HEK293 (cell line): Measurements from ENCODE around the gene FBXO21.

Experiments used
- CTCF ChIA-PET: fragments of 350-600 bp; formaldehyde crosslinking; extraction: SDS; loops from one replicate; lab custom pipeline; 2021; ENCODE audit warnings: antibody characterized with exemption; lab: Yijun Ruan, JAX
- POLR2A ChIA-PET: fragments of 300-600 bp; formaldehyde crosslinking; extraction: SDS; loops from one replicate; lab custom pipeline; 2020; ENCODE audit warnings: antibody characterized with exemption, inconsistent platforms; lab: Yijun Ruan, JAX
- H3K27ac ChIP-seq: fragments of 200-500 bp; sonication (Bioruptor generic); 2 replicates; pipeline ENCODE4 v1.5.1; 2014; ENCODE audit warnings: low read depth, low read length, control low read depth, inconsistent platforms; ENCODE audit errors: extremely low read depth
- H3K36me3 ChIP-seq, 2 experiments: fragments of 200-500 bp in 1 of 2; sonication (Bioruptor generic) in 1 of 2; 1 replicate in 1 of 2; 2 replicates in 1 of 2; pipeline ENCODE4 v1.5.1; 2014 to 2017; ENCODE audit warnings: inconsistent platforms in 2 of 2, low read length in 2 of 2; ENCODE audit not compliant: control insufficient read depth in 2 of 2, insufficient read depth in 1 of 2
- H3K4me1 ChIP-seq: fragments of 200-500 bp; sonication (Bioruptor generic); 2 replicates; pipeline ENCODE4 v1.5.1; 2014; ENCODE audit warnings: mild to moderate bottlenecking, low read length, inconsistent platforms; ENCODE audit not compliant: control insufficient read depth, insufficient read depth
- H3K4me3 ChIP-seq: 2 replicates; pipeline ENCODE4 v1.5.1; 2011; ENCODE audit warnings: low read depth, mild to moderate bottlenecking, control low read depth, low read length, moderate library complexity
- H3K9me3 ChIP-seq: fragments of 200-500 bp; sonication (Bioruptor generic); 2 replicates; pipeline ENCODE4 v1.5.1; 2014; ENCODE audit warnings: low read depth, low read length, inconsistent platforms; ENCODE audit not compliant: control insufficient read depth, insufficient read depth
- GLIS1 ChIP-seq: fragments of 450-650 bp; formaldehyde crosslinking; IDR thresholded peaks from 2 replicates; pipeline ENCODE4 v1.5.1; 2016; ENCODE audit warnings: missing biosample characterization, missing genetic modification characterization
- KLF8 ChIP-seq: fragments of 450-650 bp; formaldehyde crosslinking; IDR thresholded peaks from 2 replicates; pipeline ENCODE4 v1.5.1; 2016; ENCODE audit warnings: missing biosample characterization, missing genetic modification characterization
- TSHZ1 ChIP-seq: fragments of 450-650 bp; formaldehyde crosslinking; IDR thresholded peaks from 2 replicates; pipeline ENCODE4 v1.5.1; 2016; ENCODE audit warnings: missing biosample characterization, missing genetic modification characterization, borderline replicate concordance
- ZBTB17 ChIP-seq: fragments of 450-650 bp; formaldehyde crosslinking; IDR thresholded peaks from 2 replicates; pipeline ENCODE4 v1.5.1; 2016; ENCODE audit warnings: missing biosample characterization, missing genetic modification characterization
- ZBTB26 ChIP-seq: fragments of 450-650 bp; formaldehyde crosslinking; optimal IDR thresholded peaks from 2 replicates; pipeline ENCODE3; 2016; ENCODE audit warnings: missing biosample characterization, mild to moderate bottlenecking, missing genetic modification characterization
- ZBTB44 ChIP-seq: fragments of 450-650 bp; IDR thresholded peaks from 2 replicates; pipeline ENCODE4 v1.5.1; 2018; ENCODE audit warnings: missing biosample characterization, mild to moderate bottlenecking, missing genetic modification characterization
- ZFP37 ChIP-seq: fragments of 450-650 bp; formaldehyde crosslinking; IDR thresholded peaks from 2 replicates; pipeline ENCODE4 v1.5.1; 2016; ENCODE audit warnings: missing biosample characterization, missing genetic modification characterization
- ZNF214 ChIP-seq: fragments of 450-650 bp; formaldehyde crosslinking; IDR thresholded peaks from 2 replicates; pipeline ENCODE4 v1.5.1; 2017; ENCODE audit warnings: missing biosample characterization, mild to moderate bottlenecking, missing genetic modification characterization, borderline replicate concordance
- ZNF266 ChIP-seq: fragments of 450-650 bp; formaldehyde crosslinking; IDR thresholded peaks from 2 replicates; pipeline ENCODE4 v1.5.1; 2016; ENCODE audit warnings: missing biosample characterization, missing genetic modification characterization, low read depth
- ZNF335 ChIP-seq: fragments of 450-650 bp; formaldehyde crosslinking; conservative IDR thresholded peaks from 2 replicates; pipeline ENCODE4 v1.5.1; 2016; ENCODE audit warnings: missing biosample characterization, missing genetic modification characterization
- ZNF341 ChIP-seq: fragments of 450-650 bp; formaldehyde crosslinking; IDR thresholded peaks from 2 replicates; pipeline ENCODE4; 2016; ENCODE audit warnings: low read depth, missing biosample characterization, missing genetic modification characterization
- ZNF362 ChIP-seq: fragments of 450-650 bp; formaldehyde crosslinking; IDR thresholded peaks from 2 replicates; pipeline ENCODE4 v1.5.1; 2016; ENCODE audit warnings: missing biosample characterization, missing genetic modification characterization
- ZNF398 ChIP-seq: fragments of 450-650 bp; formaldehyde crosslinking; IDR thresholded peaks from 2 replicates; pipeline ENCODE4 v1.5.1; 2017; ENCODE audit warnings: missing biosample characterization, missing genetic modification characterization
- ZNF521 ChIP-seq: fragments of 450-650 bp; formaldehyde crosslinking; IDR thresholded peaks from 2 replicates; pipeline ENCODE4 v1.5.1; 2017; ENCODE audit warnings: missing biosample characterization, mild to moderate bottlenecking, missing genetic modification characterization
- ZNF639 ChIP-seq: fragments of 450-650 bp; formaldehyde crosslinking; IDR thresholded peaks from 2 replicates; pipeline ENCODE4 v1.5.1; 2016; ENCODE audit warnings: missing biosample characterization, missing genetic modification characterization
- ZNF670 ChIP-seq: fragments of 450-650 bp; formaldehyde crosslinking; IDR thresholded peaks from 2 replicates; pipeline ENCODE4 v1.5.1; 2016; ENCODE audit warnings: missing biosample characterization, missing genetic modification characterization, low read depth
- ZNF776 ChIP-seq: fragments of 450-650 bp; formaldehyde crosslinking; IDR thresholded peaks from 2 replicates; pipeline ENCODE4 v1.5.0; 2017; ENCODE audit warnings: missing biosample characterization, missing genetic modification characterization, borderline replicate concordance
- ZNF777 ChIP-seq: fragments of 450-650 bp; formaldehyde crosslinking; IDR thresholded peaks from 2 replicates; pipeline ENCODE4 v1.5.1; 2017; ENCODE audit warnings: missing biosample characterization, missing genetic modification characterization, borderline replicate concordance

The FBXO21 gene

GRCh38 chr12:117214797-117215196 lies 24.5 kb upstream of the FBXO21 start:
- H3K4me1 ChIP-seq: no peaks in the 10 kb centered on the region
- ChIA-PET POLR2A (no interaction called here), CTCF (interaction anchor here (0.6 to 4.8 kb wide), 7 partner anchors 13 to 640 kb away, joined by 3 to 37 read pairs (median 5); no protein-coding TSS in a partner anchor)
- no peaks in the 10 kb centered on the region for H3K9me3 ChIP-seq
- H3K4me3 ChIP-seq: no peak overlapping the region
- no peaks in the 10 kb centered on the region for H3K36me3 ChIP-seq
- TF ChIP-seq ZNF266 (tag by site-specific recombination) (no peak), ZNF341 (tag by site-specific recombination) (peak; percentile 47; the same call in 1 of the 2 replicates), ZNF398 (tag by site-specific recombination) (no peak)
- H3K27ac ChIP-seq: no peak overlapping the region

- no peak overlapping the region for H3K4me3 ChIP-seq
- TF ChIP-seq ZNF214 (tag by site-specific recombination): no peak
- TF ChIP-seq ZNF776: no peak
- no peak for TF ChIP-seq ZNF521 (tag by site-specific recombination)
- TF ChIP-seq GLIS1 (tag by site-specific recombination): peak; percentile 98
- TF ChIP-seq, all 188 proteins: peak for 1
- POLR2A ChIA-PET: no interaction called here
- no peaks in the 10 kb centered on the region for H3K4me1 ChIP-seq
- H3K36me3 ChIP-seq: no peaks in the 10 kb centered on the region
- no peak overlapping the region for H3K27ac ChIP-seq
- H3K9me3 ChIP-seq: no peaks in the 10 kb centered on the region
- CTCF ChIA-PET: interaction anchor here (0.6 to 4.8 kb wide), 29 partner anchors 10 to 660 kb away, joined by 3 to 42 read pairs (median 7); no protein-coding TSS in a partner anchor
These were observed 23.1 kb upstream of the FBXO21 start for GRCh38 chr12:117213295-117213808.

GRCh38 chr12:117212563-117213190 lies 22.4 kb upstream of the FBXO21 start:
- POLR2A ChIA-PET: no interaction called here
- no peaks in the 10 kb centered on the region for H3K9me3 ChIP-seq
- TF ChIP-seq ZNF777: no peak
- peak; percentile 73 for TF ChIP-seq ZBTB17 (tag by site-specific recombination)
- no peak for TF ChIP-seq TSHZ1 (tag by site-specific recombination)
- TF ChIP-seq ZNF362 (tag by site-specific recombination): no peak
- TF ChIP-seq ZNF670 (tag by site-specific recombination): no peak
- TF ChIP-seq ZBTB44 (tag by site-specific recombination): no peak
- TF ChIP-seq KLF8 (tag by site-specific recombination): no peak
- no peak for TF ChIP-seq ZBTB26 (tag by site-specific recombination)
- no peak for TF ChIP-seq ZNF639 (tag by site-specific recombination)
- no peak for TF ChIP-seq ZFP37 (tag by site-specific recombination)
- TF ChIP-seq ZNF335 (tag by site-specific recombination): peak; percentile 19; the same call in 1 of the 2 replicates

More at GRCh38 chr12:117212563-117213190, 22.4 kb upstream of the FBXO21 start:
- Histone ChIP-seq H3K4me3 (no peak overlapping the region), H3K4me1 (no peaks in the 10 kb centered on the region), H3K36me3 (no peaks in the 10 kb centered on the region), H3K27ac (no peak overlapping the region)
- CTCF ChIA-PET: interaction anchor here (0.6 to 4.8 kb wide), 32 partner anchors 8 to 661 kb away, joined by 3 to 42 read pairs (median 6); no protein-coding TSS in a partner anchor
